22Rv1 (cell line): ENCODE measurements around the gene BIRC5.

Experiments
- ZFX ChIP-seq: fragments of 450-650 bp; IDR thresholded peaks from 2 replicates; pipeline ENCODE4 v1.6.1; 2017; ENCODE audit warnings: antibody characterized with exemption, borderline replicate concordance
- TF ChIP-seq, protein P1 (sequence below): fragments of 450-650 bp; IDR thresholded peaks from 2 replicates; pipeline ENCODE4 v1.5.1; 2017; ENCODE audit warnings: mild to moderate bottlenecking

DNA sequence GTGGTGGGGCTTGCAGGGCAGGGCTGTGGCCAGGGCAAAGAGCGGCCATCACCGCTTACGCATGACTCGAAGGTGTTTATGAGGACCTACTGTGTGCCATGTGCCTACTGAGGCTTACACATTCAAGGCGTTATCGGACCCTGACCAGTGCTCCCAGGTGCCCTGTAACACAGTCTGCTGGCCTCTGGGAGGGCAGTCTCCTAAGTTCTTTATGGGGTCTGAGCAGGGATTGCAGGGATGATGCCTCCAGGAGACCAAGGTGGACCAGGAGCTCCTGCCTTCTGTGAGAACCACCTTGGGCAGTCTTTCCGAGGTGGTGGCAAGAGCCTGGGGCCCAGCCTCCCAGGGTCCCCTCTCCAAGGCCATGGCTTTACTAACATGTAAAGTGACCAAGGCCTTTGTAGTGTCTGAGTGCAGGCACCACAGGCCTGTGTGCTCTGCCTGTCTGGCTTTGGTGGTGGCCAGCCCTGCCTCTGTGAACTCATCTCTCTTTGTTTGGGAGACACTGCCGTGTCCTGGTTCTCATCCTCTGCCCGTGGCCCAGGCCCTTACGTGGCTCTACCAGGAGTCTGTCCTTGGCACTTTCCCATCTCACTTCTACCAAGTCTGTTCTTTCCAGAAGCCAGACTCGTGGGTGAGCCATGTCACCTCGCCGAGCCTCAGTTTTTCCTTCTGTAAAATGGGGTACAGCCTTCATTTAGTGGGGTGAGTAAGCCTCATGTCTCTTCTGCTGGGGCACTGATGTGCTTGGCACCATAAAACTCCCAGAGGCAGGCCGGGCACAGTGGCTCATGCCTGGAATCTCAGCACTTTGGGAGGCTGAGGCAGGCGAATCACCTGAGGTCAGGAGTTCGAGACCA lies 49.1 kb upstream of the BIRC5 start:
- TF ChIP-seq, protein P1, sequence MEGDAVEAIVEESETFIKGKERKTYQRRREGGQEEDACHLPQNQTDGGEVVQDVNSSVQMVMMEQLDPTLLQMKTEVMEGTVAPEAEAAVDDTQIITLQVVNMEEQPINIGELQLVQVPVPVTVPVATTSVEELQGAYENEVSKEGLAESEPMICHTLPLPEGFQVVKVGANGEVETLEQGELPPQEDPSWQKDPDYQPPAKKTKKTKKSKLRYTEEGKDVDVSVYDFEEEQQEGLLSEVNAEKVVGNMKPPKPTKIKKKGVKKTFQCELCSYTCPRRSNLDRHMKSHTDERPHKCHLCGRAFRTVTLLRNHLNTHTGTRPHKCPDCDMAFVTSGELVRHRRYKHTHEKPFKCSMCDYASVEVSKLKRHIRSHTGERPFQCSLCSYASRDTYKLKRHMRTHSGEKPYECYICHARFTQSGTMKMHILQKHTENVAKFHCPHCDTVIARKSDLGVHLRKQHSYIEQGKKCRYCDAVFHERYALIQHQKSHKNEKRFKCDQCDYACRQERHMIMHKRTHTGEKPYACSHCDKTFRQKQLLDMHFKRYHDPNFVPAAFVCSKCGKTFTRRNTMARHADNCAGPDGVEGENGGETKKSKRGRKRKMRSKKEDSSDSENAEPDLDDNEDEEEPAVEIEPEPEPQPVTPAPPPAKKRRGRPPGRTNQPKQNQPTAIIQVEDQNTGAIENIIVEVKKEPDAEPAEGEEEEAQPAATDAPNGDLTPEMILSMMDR, result no peak
- no peak for TF ChIP-seq ZFX
